Fibroblast of villous mesenchyme (primary cell): Measurements from ENCODE around the gene CACNA1A. TPM values are rescaled to one million over a fixed set of nuclear protein-coding genes. Genes with fewer than 3 reads are reported as not detected.

Experiments used
- DNase-seq: peaks from one replicate; pipeline ENCODE4 v3.0.0-alpha.2; 2010; ENCODE audit warnings: low read depth
- H3K4me3 ChIP-seq: 2 replicates; pipeline ENCODE4 v1.5.1; 2011; ENCODE audit warnings: low read depth, mild to moderate bottlenecking, low read length
- total RNA-seq: library from RNA; depleted of rRNA; stranded (reverse); fragments of >200 nt; gene quantifications from 2 replicates; pipeline ENCODE4 v1.2.3, GENCODE V29; 2012
- TF ChIP-seq, protein P1 (sequence below): IDR thresholded peaks from 2 replicates; pipeline ENCODE4 v1.5.1; 2012; ENCODE audit warnings: low read depth, mild to moderate bottlenecking, low read length; ENCODE audit not compliant: insufficient read depth

CACNA1A gene
- total RNA-seq, 1 donor: 0.43 TPM

DNA sequence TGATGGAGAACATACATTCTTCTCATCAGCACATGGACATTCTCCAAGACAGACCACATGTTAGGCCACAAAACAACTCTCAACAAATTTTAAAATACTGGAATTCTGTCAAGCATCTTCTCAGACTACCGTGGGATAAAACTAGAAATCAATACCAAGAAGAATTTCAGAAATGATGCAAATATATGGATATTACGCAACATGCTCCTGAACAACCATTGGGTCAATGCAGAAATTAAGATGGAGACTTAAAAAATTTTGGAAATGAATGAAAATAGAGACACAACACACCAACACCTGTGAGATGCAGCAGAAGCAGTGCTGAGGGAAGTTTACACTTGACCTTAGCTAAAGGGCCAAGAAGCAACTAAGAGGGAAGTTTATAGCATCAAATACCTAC, 162.8 kb downstream of the CACNA1A start:
- TF ChIP-seq, protein P1, sequence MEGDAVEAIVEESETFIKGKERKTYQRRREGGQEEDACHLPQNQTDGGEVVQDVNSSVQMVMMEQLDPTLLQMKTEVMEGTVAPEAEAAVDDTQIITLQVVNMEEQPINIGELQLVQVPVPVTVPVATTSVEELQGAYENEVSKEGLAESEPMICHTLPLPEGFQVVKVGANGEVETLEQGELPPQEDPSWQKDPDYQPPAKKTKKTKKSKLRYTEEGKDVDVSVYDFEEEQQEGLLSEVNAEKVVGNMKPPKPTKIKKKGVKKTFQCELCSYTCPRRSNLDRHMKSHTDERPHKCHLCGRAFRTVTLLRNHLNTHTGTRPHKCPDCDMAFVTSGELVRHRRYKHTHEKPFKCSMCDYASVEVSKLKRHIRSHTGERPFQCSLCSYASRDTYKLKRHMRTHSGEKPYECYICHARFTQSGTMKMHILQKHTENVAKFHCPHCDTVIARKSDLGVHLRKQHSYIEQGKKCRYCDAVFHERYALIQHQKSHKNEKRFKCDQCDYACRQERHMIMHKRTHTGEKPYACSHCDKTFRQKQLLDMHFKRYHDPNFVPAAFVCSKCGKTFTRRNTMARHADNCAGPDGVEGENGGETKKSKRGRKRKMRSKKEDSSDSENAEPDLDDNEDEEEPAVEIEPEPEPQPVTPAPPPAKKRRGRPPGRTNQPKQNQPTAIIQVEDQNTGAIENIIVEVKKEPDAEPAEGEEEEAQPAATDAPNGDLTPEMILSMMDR: no peak
- DNase-seq: no peak
- no peak overlapping the region for H3K4me3 ChIP-seq

DNA sequence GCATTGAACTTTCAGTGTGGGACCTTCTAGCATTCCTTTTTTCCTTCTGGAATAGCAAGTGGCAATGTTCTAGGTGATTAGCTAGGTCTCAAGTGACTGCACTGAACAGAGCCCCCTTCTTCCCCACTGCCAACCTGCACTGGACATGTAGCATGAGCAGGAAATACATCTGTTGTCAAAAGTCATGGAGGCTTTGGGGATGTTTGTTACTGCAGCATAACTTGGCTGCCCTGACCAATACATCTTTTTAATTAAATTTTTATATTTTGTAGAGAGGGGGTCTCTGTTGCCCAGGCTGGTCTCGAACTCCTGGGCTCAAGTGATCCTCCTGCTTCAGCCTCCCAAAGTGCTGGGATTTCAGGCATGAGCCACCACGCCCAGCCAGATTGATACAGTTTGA, 163.6 kb downstream of the CACNA1A start:
- no peak for DNase-seq
- TF ChIP-seq, protein P1: no peak
- H3K4me3 ChIP-seq: no peak overlapping the region

DNA sequence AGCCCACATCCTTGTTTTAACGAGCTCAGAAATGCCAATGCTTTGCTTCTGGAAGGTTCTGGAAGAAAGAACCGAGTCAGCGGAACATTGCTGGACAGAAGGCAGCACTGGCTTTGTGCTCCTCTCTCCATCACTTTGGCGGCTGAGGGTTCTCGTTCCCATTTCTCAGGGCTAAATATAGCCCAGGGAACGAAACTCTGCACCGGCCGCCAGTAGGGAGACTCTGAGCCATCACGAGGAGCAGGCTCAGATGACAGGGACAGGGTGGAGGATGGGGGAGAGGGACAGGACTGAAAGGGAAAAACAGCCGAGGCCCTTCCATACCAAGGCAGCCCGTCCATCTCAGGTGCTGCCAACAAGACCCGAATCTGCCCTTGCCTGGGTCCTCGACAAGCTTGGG, 166.4 kb downstream of the CACNA1A start:
- TF ChIP-seq, protein P1: no peak
- no peak for DNase-seq
- H3K4me3 ChIP-seq: no peak overlapping the region

DNA sequence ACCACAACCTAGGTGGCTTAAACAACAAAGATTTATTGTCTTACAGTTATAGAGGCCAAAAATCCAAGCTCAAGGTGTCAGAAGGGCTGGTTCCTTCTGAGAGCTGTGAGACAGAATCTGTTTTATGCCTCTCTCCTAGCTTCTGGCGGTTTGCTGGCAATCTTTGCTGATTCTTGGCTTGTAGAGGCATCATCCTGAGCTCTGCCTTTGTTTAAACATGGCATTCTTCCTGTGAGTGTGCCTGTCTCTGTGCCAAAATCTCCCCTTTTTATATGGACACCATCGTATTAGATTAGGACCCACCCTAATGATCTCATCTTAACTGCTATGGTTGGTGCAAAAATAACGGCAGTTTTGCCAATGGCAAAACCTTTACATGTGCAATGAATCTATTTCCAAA, 169.1 kb downstream of the CACNA1A start:
- TF ChIP-seq, protein P1: no peak
- no peak overlapping the region for H3K4me3 ChIP-seq
- no peak for DNase-seq

DNA sequence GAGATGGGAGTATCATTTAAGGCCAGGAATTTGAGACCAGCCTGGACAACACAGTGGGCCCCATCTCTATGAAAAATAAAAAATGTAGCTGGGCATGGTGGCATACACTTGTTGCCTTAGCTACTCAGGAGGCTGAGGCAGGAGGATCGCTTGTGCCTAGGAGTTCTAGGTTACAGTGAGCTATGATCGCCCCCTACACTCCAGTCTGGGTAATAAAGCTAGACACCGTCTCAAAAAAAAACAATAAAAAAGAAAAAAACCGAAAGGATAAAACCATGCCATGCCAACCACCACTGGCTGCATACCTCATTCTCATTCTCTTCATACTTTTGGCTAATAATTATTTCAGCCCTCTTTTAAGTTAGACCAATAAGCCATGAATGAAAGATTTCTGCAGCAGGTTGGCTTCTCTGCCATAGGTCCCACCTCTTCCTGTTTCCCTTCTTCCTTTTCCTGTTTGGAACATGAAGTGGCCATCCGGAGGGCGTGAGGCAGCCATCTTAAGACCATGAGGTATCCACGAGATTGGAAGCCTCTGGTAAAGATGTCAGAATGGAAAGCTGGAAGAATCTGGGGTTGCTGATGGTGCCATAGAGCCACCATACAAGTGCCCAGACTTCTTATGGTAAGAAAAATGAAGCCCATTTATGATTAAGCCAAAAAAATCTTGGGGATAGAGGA, 171.3 kb downstream of the CACNA1A start:
- H3K4me3 ChIP-seq: no peak overlapping the region
- TF ChIP-seq, protein P1: no peak
- no peak for DNase-seq

DNA sequence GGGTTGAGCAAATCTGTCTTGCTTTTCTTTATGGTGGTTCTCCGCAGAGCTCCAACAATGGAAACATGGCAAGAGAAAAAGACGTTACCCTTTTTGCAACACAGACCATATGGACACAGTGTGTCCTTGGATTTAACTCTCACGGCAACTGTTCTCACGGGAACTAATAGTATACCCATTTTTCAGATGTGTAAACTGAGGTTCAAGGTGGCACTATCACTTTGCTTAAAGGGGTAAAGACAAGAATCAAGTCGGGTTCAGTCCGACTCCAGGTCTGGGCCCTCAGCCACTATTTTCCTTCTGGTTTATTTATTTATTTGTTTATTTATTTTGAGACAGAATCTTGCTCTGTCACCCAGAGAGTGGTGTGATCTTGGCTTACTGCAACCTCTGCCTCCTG, 176.0 kb downstream of the CACNA1A start:
- DNase-seq: no peak
- no peak overlapping the region for H3K4me3 ChIP-seq
- TF ChIP-seq, protein P1: no peak

DNA sequence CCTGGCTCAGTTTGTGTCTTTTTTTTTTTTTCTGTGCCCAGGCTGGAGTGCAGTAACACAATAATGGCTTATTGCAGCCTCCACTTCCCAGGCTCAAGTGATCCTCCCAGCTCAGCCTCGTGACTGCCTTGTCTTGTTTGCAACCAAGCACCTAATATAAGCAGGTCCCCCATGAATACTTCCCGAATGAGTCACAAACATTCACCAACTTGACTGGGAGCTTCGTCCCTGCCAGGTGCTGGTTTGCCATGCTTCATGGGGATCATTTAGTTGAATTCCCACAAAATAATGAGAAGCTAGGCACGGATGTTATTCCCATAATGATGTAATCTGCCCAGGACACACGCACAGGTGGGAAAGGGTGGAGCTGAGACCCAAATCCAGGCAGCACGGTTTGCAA, 176.5 kb downstream of the CACNA1A start:
- TF ChIP-seq, protein P1: no peak
- DNase-seq: no peak
- no peak overlapping the region for H3K4me3 ChIP-seq
